Kidney epithelial cell (primary cell): ENCODE measurements around the gene PLK2. TPM values are rescaled to one million over a fixed set of nuclear protein-coding genes. Genes with fewer than 3 reads are reported as not detected.

ENCODE experiments used
- DNase-seq: peaks from one replicate; pipeline ENCODE4 v3.0.0-alpha.2; 2010; ENCODE audit warnings: low read depth
- H3K27me3 ChIP-seq: 2 replicates; pipeline ENCODE4 v1.6.0; 2011; ENCODE audit warnings: low read length; ENCODE audit not compliant: control insufficient read depth, insufficient read depth
- H3K36me3 ChIP-seq: 2 replicates; pipeline ENCODE4 v1.5.1; 2011; ENCODE audit warnings: low read length; ENCODE audit not compliant: control insufficient read depth, insufficient read depth
- H3K4me3 ChIP-seq: 2 replicates; pipeline ENCODE4 v1.5.1; 2011; ENCODE audit warnings: low read depth, mild to moderate bottlenecking, control low read depth, low read length
- CTCF ChIP-seq: IDR thresholded peaks from 2 replicates; pipeline ENCODE4 v1.5.1; 2011; ENCODE audit warnings: mild to moderate bottlenecking, moderate library complexity, low read length, control low read depth, inconsistent platforms; ENCODE audit not compliant: insufficient read depth, poor library complexity, severe bottlenecking
- total RNA-seq: library from RNA; depleted of rRNA; stranded (reverse); fragments of >200 nt; gene quantifications from 2 replicates; pipeline ENCODE4 v1.2.3, GENCODE V29; 2015

The PLK2 gene
- total RNA-seq, 1 donor from 2014 or later: 245 TPM

GRCh38 chr5:58490402-58491050, 30.6 kb upstream of the PLK2 start:
- Histone ChIP-seq H3K4me3 (no peak overlapping the region), H3K36me3 (no peaks in the 10 kb centered on the region), H3K27me3 (peaks cover 2% of the 10 kb centered on the region)
- no peak for DNase-seq
- no peak for TF ChIP-seq CTCF

GRCh38 chr5:58486290-58486689, 26.4 kb upstream of the PLK2 start:
- Histone ChIP-seq H3K27me3 (peaks cover 6% of the 10 kb centered on the region), H3K4me3 (no peak overlapping the region), H3K36me3 (no peaks in the 10 kb centered on the region)
- no peak for TF ChIP-seq CTCF
- no peak for DNase-seq

GRCh38 chr5:58484505-58484904, 24.6 kb upstream of the PLK2 start:
- no peaks in the 10 kb centered on the region for H3K36me3 ChIP-seq
- H3K4me3 ChIP-seq: no peak overlapping the region
- DNase-seq: no peak
- TF ChIP-seq CTCF: no peak
- H3K27me3 ChIP-seq: peaks cover 4% of the 10 kb centered on the region

- no peak for DNase-seq
- H3K27me3 ChIP-seq: peaks cover 4% of the 10 kb centered on the region
- H3K36me3 ChIP-seq: no peaks in the 10 kb centered on the region
- TF ChIP-seq CTCF: no peak
- no peak overlapping the region for H3K4me3 ChIP-seq
These were observed 22.6 kb upstream of the PLK2 start for GRCh38 chr5:58482536-58482935.

GRCh38 chr5:58481828-58482227, 21.9 kb upstream of the PLK2 start:
- Histone ChIP-seq H3K4me3 (no peak overlapping the region), H3K27me3 (peaks cover 4% of the 10 kb centered on the region), H3K36me3 (no peaks in the 10 kb centered on the region)
- no peak for DNase-seq
- no peak for TF ChIP-seq CTCF

GRCh38 chr5:58481066-58481676, 21.3 kb upstream of the PLK2 start:
- peaks cover 4% of the 10 kb centered on the region for H3K27me3 ChIP-seq
- no peak overlapping the region for H3K4me3 ChIP-seq
- no peaks in the 10 kb centered on the region for H3K36me3 ChIP-seq
- DNase-seq: no peak
- no peak for TF ChIP-seq CTCF
